Fibroblast of peridontal ligament (primary cell): Measurements from ENCODE around the gene RUVBL2.
"Not testable (repeated sequence)": the region's sequence is repeated elsewhere in the genome, so short reads cannot be mapped to it uniquely, and the experiment has no call there.

Experiments
- DNase-seq: peaks from one replicate; pipeline ENCODE4 v3.0.0-alpha.2; 2010; ENCODE audit errors: extremely low read depth

The RUVBL2 gene

DNA sequence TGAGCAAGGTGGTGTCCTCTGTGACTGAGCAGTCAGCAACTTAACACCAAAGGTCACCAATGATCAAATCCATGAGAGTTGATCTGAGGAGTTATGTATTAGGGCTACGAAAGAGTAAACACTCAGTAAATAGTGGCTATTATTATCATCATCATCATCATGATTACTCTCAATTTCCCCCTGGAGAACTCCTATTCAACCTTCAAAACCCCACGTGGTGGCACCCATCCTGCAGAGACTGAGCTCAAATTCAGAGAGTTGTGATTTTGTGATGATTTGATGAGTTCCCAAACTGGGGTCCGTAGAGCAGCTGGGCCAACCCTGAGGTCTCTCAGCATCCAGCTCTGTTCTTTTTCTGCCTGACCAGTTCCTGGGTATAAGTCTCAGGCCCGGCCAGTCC lies 56.1 kb downstream of the RUVBL2 start:
- not testable (repeated sequence) for DNase-seq

- DNase-seq, result not testable (repeated sequence)
These were observed 56.8 kb downstream of the RUVBL2 start for GRCh38 chr19:49050376-49051033.

DNA sequence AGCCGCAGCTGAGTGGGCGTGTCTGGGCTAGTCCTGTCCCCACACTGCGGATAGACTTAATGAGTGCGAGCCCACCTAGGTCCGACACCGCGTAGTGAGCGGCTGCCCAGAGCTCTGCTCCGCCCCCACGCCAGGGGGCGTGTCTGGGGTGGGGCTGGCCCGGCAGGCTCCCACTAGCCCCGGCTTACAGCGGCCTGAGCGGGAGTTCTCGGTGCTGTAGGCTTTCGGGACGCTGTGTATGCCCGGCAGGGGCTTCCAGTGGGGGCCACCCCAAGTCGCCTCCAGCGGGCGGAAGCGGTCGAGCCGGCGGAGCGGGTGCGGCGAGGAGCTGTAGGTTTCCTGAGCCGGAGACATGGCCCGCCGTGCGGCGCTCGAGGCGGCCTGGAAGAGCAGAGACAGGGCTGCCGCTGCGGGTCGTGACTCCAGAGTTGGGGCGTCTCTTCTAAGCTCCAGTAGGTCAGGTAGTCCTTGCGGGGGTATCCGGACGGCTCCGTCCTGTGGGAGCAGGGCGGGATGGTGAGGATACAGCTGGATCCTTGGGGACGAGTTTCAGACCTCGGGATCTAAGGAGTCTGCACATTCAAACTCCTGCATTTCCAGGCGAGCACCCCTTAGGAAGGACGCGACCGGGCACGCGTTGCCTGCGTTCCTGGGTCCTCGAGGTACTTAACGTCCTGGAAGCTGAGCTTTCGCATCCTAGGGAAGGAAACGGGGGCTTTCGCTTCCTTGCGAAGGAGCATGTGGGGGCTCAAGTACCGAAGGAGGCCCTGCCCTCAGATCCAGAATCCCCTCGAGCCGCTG lies 62.6 kb downstream of the RUVBL2 start:
- peak; percentile 17 for DNase-seq

DNA sequence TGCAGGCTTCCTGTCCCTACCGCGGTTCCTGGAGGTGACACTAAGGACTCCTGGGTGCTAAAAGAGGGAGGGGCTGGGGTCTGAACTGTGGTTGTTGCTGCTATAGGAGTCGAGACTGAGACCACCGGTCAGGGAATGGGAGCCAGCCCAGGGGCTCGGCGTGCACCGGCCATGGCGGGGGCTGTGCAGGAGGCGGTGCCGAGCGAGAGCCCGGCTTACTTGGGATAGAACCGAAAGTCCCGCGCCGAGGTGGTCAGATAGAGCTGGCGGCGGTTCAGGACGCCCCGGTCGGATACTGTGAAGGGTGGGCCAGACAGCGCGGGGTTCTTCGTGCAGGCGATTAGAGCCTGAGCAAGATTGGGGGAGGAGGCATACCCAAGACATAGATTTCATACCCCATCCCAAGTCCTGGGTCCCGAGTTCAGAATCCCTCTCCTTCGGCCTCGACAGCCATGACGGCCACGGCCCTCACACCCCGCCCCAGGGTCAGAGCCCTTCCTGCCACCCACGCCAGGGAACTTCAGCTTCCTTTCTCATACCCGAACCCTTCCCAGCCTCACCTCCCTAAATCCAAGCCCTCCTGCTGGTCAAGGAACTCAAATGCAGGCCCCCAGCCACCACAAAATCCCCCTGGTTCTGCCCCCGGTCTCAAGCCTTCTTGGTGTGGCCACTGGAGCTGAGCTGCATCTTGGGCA lies 63.4 kb downstream of the RUVBL2 start:
- not testable (repeated sequence) for DNase-seq

DNA sequence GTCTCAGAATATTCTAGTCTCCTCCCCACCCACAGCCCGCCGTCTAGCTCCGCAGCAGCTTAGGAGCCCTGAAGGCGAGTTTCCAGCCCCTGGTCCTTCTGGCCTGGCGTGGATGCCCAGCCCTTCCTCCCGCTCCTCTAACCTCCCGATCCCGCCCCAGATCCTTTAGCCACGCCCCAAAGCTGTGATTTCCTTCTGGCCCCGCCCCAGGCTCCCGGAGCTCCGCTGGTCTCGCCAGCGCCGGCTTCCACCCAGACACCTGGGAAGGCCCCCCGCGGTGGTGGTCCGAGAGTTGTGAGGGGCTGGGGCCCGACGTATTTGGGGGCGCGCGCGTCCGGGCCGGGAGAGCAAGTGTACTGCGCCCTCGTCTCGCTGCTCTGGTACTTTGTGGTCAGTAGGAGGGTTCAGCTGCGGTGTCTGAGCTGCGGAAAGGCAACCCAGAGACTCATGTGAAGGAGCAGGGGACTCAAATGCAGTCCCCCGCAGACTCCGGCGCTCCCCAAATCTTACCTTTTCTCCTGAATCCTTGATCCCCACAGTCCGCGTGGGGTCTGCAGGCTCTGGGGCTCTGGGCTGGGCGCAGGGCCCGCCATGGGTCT lies 64.0 kb downstream of the RUVBL2 start, which contains the start of gene CGB7:
Gene CGB7, minus strand, starts transcription at position 114 of the 599 bp plus-strand sequence. CDS start 2,374 bp downstream, outside the sequence.
- DNase-seq, result peak; percentile 14

DNA sequence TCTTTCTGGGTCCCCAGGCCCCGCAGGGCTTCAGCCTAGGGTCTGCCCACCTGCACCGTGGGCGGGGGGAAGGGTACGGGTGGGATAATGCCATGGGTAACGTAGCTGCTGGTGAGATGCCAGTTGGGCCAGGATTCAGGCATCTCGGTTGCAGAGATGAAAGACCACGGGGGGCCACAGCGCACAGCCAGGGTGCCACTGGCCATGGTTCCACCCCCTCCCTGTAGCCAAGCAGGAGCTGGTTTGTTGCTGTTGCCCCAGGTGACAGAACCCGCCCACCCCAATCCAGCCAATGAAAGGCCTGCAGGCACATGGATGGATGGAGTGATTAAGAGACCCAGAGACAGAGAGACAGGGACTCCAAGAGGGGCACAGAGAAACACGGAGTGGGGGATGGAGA lies 64.9 kb downstream of the RUVBL2 start:
- no peak for DNase-seq

DNA sequence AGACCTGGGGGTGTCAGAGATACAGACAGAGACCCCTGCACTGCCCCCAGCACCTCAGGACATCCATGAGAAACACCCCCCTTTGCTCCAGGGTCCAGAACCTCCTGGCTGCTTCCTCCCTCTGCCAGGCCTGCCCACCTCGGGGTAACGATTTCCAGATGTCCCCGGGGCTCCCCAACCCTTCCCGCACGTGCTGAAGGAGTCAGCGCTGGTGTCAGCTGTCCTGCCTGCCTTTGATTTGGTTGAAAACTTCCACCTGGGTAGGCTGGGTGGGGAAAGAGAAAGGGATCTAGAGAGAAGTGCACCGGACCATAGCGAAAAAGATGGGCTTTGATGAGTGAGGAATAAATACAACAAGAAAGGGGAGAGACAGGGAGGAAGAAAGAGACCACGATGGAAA lies 65.4 kb downstream of the RUVBL2 start:
- no peak for DNase-seq

DNA sequence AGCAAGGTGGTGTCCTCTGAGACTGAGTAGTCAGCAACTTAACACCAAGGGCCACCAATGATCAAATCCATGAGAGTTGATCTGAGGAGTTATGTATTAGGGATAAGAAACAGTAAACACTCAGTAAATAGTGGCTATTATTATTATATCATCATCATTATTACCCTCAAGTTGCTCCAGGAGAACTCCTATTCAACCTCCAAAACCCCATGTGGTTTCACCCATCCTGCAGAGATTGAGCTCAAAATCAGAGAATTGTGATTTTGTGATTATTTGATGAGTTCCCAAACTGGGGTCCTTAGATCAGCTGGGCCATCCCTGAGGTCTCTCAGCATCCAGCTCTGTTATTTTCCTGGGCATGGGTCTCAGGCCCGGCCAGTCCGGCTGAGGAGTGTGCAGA lies 67.3 kb downstream of the RUVBL2 start:
- DNase-seq, result no peak

DNA sequence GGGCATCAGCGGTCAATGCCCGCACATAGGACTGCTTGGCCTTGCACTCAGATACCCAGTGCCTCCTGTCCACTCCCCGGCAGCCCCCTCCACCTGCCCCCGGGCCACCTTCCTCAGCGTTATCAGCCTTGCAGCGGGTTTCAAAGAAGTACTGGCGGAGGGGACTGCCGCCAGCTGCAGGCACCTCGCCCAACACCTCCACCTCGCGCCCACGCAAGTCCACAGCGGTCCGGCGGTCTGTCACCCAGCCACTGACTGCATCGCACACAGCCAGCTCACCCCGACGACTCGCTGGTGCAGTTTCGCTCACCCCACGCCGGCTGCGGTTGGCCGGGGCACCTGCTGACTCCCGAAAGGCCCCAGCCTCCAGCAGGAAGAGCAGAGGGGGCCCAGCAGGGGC lies 67.8 kb downstream of the RUVBL2 start:
- DNase-seq, result no peak

- DNase-seq, result no peak
These were observed 70.4 kb downstream of the RUVBL2 start for GRCh38 chr19:49064029-49064629.

DNA sequence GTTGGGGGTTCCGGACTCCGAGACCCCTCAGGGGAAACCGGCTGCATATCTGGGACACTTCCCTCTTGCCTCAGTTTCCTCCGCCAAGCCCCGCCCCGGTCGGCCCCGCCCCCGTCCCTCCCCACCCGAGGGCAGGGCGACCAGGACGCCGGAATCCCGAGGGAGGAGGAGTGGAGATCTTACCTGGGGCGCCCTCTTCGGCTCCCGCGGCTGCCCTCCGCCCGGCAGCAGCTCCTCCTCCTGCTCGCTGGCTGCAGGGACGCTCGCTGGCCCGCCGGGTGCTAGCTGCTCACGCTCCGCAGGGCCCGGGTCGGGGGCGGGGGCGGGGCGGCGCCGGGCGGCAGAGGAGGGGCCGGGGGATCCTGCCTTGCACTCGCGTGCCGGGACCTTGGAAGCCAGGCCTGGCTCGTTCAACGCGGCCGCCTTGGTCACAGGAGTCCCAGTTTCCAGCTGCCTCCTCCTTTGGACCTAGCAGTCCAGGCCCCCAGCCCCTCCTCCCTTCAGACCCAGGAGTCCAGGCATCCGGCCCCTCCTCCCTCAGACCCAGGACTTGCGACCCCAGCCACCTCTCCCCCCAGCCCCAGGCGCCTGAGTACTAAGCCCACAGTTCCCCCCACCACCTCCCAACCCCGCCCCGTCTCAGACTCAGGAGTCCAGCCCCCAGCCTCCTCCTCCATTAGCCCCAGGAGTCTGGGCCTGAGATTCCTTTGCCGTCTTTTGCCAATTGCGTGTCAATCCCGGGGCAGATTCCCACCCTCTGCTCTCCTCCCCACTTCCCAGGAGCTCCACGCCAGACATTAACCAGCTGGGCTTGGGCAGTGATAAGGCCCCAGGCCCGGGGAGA lies 71.3 kb downstream of the RUVBL2 start, which contains the start of gene NTF4:
Gene NTF4, minus strand, starts transcription at position 51 of the 844 bp plus-strand sequence. CDS start 2,821 bp downstream, outside the sequence.
- no peak for DNase-seq
